Mesodermal cell (in vitro differentiated cells): ENCODE data around the gene ACTN4.

Source experiments
- H3K27ac ChIP-seq: 2 replicates; pipeline ENCODE4 v1.7.0; 2013; ENCODE audit warnings: mild to moderate bottlenecking, low read depth, low read length, moderate library complexity; ENCODE audit not compliant: severe bottlenecking
- H3K36me3 ChIP-seq: 2 replicates; pipeline ENCODE4 v1.7.1; 2013; ENCODE audit warnings: mild to moderate bottlenecking, low read length, moderate library complexity; ENCODE audit not compliant: control insufficient read depth, insufficient read depth
- H3K4me1 ChIP-seq: one replicate; pipeline ENCODE4 v1.7.1; 2013; ENCODE audit warnings: mild to moderate bottlenecking, low read length; ENCODE audit not compliant: insufficient read depth, control insufficient read depth, poor library complexity, severe bottlenecking
- H3K4me3 ChIP-seq: 2 replicates; pipeline ENCODE4 v1.7.0; 2013; ENCODE audit warnings: low read length, control low read depth, mild to moderate bottlenecking; ENCODE audit not compliant: insufficient read depth, poor library complexity, severe bottlenecking; ENCODE audit errors: extremely low read depth
- H3K9me3 ChIP-seq: 2 replicates; pipeline ENCODE4 v1.7.1; 2013; ENCODE audit warnings: mild to moderate bottlenecking, low read length, moderate library complexity; ENCODE audit not compliant: control insufficient read depth
- WGBS, 2 experiments: methylation state at CpG; one replicate each; pipeline ENCODE4 v1.1.5; 2013; ENCODE audit warnings: missing lambda C conversion rate in 2 of 2; ENCODE audit not compliant: insufficient coverage in 2 of 2; 5-methylcytosine and 5-hydroxymethylcytosine counted together

Gene ACTN4

DNA sequence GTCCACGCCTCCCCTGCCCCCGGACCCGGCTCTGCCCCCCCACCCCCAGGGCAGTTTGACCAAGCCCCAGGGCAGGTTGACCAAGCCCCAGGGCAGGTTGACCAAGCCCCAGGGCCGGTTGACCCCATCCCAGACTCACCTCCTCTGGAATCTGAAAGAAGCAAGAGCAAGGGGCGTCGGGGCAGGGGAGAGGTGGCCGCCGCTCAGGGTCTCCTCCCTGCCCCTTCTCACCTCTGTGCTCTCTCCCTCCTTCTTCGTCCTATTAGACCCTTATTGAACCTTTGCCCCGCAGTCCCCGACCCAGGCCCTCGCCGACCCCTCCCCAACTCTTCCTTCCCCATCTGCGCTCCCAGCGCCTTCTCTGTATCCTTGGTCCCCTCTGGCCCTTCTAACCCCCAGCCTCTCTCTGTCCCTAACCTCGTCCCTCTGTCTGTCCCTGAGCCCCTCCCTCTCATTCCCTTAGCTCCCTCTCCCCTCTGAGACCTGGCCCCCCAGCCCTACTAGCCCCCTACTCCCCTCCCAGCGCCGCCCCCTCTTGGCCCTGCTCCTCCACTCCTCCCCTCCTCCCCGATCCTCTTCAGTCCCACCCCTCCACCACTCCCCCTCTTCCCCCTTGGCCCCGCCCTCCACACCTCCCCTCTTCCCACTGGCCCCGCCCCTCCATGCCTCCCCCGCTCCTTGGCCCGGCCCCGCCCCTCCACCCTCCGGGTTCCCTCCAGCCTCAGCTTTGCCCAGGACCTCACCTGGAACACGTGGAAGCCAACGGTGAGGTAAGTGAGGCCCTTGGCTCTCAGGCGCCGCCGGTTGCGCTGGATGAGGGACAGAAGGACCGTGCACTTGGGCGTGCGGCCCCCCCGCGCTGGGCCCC is 89.2 kb downstream of the ACTN4 start:
- 8 to 11% methylated on average over 15 to 20 of the region's 36 CpGs for WGBS, 2 experiments
- H3K4me3 ChIP-seq = peak overlapping the region; percentile 36

DNA sequence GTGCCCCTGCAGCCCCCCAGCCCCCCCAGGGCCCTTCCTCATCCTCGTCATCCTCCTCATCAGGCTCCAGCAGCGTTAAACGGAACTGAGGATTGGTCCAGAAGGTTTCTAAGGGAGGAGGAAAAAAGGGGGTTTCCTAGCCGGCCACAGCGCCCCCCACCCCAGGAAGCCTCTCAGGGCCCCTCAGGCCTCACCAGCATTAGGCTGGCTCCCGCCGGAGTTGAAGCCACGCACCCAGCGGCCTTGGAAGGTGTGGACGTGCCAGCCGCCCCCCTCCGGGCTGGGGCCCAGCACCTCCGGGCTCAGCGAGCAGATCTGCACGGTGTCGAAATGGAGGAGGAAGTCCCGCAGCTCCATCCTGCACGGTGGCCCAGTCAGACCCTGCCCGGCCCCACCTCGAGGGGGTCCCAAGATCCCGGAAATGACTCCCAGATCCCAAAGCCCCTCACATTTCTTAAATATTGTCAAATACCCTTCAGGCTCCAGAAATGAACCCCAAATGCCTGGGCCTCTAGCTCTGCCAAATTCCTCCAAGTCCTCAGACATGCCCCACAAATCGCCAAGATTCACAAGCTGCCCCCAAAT is 89.9 kb downstream of the ACTN4 start:
- H3K4me1 ChIP-seq = peaks cover 15% of the 10 kb centered on the region
- no peak overlapping the region for H3K4me3 ChIP-seq
- no peaks in the 10 kb centered on the region for H3K36me3 ChIP-seq
- H3K27ac ChIP-seq = no peak overlapping the region
- no peaks in the 10 kb centered on the region for H3K9me3 ChIP-seq
- 82 to 86% methylated on average over 17 of the region's 22 CpGs for WGBS, 2 experiments

More for the DNA sequence above, 89.2 kb downstream of the ACTN4 start:
- Histone ChIP-seq H3K36me3 (peaks cover 7% of the 10 kb centered on the region), H3K9me3 (no peaks in the 10 kb centered on the region), H3K4me1 (peaks cover 15% of the 10 kb centered on the region), H3K27ac (no peak overlapping the region)

DNA sequence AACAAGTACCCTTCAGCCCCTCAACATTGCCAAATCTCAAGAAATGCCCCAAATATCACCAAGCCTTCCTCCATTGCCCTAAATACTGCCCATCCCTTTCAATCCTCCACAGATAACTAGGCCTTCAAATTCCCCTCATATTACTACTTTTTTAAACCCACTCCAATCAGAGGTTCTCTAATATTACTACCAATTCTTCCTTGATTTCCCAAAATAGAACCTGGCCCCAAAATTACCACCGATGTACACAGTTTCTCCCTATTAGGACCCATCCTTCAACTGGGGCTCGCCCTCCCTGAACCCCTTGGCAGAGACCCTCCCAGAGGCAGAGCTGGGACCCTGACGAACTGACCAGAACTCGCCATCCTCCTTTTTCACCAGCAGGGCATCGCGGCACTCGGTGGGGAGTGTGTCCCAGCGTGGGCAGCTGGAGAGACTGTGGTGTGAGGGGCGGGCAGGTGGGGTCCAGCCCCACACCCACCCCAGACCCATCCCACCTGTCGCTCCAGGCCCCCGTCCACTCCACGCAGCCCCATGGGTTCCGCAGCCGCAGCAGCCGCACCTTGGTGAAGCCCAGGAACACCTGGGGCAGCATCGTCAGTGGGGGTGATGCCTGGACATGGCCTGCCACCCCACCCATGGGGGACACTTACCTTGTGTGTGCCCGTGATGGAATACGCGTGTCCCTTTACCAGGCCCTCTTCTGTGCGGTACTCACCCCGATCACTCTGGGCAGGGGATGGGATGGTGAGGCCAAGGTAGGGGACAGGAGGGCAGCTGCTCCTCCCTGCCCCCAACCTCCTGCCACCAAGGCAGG is 90.7 kb downstream of the ACTN4 start:
- H3K36me3 ChIP-seq = no peaks in the 10 kb centered on the region
- no peaks in the 10 kb centered on the region for H3K9me3 ChIP-seq
- no peak overlapping the region for H3K27ac ChIP-seq
- 96% methylated on average over 12 to 15 of the region's 21 CpGs for WGBS, 2 experiments
- H3K4me1 ChIP-seq = peaks cover 15% of the 10 kb centered on the region
- no peak overlapping the region for H3K4me3 ChIP-seq

DNA sequence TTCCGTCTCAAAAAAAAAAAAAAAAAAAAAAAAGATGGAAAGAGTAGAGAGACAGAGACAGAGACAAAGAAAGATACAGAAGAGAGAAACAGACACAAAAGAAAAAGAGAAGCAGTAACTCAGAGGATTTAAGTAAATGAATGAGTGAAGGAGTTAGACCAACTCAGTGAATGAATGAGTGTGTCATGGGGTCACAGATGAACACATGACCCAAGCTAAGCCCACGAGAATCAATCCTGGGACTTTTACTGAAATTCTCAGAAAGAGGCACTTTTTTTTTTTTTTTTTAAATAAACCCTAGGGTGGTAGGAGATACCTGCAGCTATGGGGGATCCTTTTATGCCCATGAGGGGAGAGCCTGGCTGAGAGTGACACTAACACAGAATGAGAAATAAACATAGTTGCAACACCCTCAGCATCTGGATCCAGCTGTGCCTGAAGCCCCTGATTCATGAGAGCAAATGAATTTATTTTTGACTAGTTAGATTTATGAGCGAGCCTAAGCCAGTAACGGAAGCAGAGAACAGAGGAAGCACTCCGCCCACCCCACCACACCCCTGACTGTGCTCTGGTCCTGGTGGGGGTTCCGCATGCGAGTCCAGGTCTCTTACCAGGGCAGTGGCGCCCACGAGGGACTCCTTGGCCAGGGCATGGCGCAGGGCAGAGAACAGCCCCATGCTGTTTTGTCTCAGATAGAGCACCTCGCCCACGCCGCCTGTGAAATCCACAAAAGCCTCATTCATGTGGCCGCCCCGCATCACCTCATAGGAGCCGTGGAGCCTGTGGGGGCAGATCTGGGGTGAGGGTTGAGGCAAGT is 92.2 kb downstream of the ACTN4 start:
- H3K9me3 ChIP-seq = no peaks in the 10 kb centered on the region
- 94 to 99% methylated on average over 14 to 16 of the region's 16 CpGs for WGBS, 2 experiments

DNA sequence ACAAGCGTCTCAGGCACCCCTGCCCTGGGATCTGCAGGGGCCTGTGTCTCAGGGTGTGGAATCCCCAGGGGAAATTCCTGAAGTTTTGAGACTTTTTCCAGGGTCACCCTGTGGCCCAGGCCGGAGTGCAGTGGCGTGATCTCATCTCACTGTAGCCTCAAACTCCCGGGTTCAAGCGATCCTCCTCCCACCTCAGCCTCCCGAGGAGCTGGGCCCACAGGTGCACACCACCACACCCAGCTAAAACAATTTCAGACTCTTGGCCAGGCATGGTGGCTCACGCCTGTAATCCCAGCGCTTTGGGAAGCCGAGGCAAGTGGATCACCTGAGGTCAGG is 92.8 kb downstream of the ACTN4 start:
- 88 to 90% methylated on average over 6 to 8 of the region's 9 CpGs for WGBS, 2 experiments
- Histone ChIP-seq H3K4me1 (peaks cover 2% of the 10 kb centered on the region), H3K36me3 (no peaks in the 10 kb centered on the region), H3K4me3 (no peak overlapping the region), H3K9me3 (no peaks in the 10 kb centered on the region), H3K27ac (no peak overlapping the region)

More for the DNA sequence above, 92.2 kb downstream of the ACTN4 start:
- H3K4me3 ChIP-seq = no peak overlapping the region
- no peaks in the 10 kb centered on the region for H3K36me3 ChIP-seq
- peaks cover 3% of the 10 kb centered on the region for H3K4me1 ChIP-seq
- no peak overlapping the region for H3K27ac ChIP-seq

DNA sequence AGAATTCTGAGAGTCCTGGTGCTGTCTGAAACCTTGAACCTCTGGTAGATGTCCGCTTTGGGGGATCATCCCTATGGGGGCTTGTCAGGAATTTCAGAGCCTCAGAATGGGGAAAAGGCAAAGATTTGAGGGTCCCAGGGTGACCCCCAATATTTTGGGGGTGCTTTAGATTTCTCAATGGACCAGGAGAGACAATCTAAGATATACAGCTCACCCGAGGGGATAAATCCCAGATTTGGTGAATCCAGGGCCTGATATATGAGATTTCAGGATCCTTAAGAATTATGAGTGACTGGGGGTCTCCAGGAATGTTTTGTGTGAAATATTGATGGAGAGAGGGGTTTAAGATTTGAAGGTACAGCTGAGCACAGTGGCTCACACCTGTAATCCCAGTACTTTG is 93.5 kb downstream of the ACTN4 start:
- no peak overlapping the region for H3K4me3 ChIP-seq
- no peak overlapping the region for H3K27ac ChIP-seq
- 95 to 100% methylated on average over 2 of the region's 2 CpGs for WGBS, 2 experiments
- H3K9me3 ChIP-seq = no peaks in the 10 kb centered on the region
- H3K4me1 ChIP-seq = peaks cover 2% of the 10 kb centered on the region
- no peaks in the 10 kb centered on the region for H3K36me3 ChIP-seq

DNA sequence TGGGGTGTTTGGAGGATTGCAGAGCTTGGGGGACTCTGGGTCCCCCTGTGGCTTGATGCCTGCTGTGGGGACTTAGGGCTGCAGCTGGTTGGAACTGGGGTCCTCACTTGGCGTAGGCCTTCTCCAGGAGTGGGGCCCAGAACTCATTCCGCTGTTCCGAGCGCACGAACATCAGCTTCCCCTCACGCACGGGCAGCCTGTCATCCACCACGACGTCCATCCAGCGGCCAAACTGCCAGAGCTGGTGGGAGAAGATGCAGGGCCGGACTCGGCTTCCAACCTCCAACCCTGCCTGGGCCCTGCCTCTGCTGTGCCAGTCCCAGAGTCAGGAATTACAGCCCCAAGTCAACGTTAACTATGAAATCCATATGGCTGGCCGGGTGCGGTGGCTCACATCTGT is 94.2 kb downstream of the ACTN4 start:
- H3K27ac ChIP-seq = no peak overlapping the region

DNA sequence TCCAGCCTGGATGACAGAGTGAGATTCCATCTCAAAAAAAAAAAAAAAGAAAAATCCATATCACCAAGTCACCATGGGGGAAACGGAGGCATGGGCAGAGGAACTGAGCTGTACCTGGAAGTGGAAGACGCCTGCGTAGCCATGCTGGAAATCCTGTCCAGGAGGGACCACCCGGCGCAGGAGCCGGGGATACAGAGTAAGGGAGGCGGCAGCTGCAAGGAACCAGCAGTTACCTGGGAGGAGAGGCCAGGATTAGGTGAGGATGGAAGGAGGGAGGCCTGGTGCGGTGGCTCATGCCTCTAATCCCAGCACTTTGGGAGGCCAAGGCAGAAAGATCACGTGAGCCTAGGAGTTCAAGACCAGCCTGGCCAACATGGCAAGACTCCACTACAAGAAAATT is 94.8 kb downstream of the ACTN4 start:
- no peaks in the 10 kb centered on the region for H3K4me1 ChIP-seq
- no peak overlapping the region for H3K27ac ChIP-seq
- no peaks in the 10 kb centered on the region for H3K9me3 ChIP-seq
- WGBS, 2 experiments = 96 to 98% methylated on average over 4 to 9 of the region's 9 CpGs
- no peaks in the 10 kb centered on the region for H3K36me3 ChIP-seq
- no peak overlapping the region for H3K4me3 ChIP-seq

More for the DNA sequence above, 94.2 kb downstream of the ACTN4 start:
- Histone ChIP-seq H3K4me1 (peaks cover under 1% of the 10 kb centered on the region), H3K36me3 (no peaks in the 10 kb centered on the region), H3K4me3 (no peak overlapping the region), H3K9me3 (no peaks in the 10 kb centered on the region)
- 94 to 98% methylated on average over 15 of the region's 15 CpGs for WGBS, 2 experiments

DNA sequence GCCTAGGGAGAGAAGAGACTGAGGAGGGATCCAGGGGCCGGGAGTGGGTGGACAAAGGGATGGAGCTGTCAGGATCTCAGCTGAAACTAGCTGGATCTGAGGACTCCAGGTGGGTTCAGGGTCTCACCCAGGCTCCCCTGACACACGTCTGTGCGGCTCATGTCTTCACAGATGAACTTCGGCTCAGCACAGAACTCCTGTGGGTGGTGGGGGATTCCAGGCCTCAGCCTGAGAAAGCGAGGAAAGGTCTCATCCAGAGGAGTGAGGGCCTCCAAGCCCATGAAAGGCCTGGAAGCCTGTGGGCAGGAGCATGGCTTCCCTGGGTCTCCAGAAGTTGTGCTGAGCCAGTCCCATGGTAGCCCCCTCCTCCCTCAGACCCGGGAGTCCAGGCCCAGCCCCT is 95.5 kb downstream of the ACTN4 start:
- 87 to 98% methylated on average over 4 to 5 of the region's 6 CpGs for WGBS, 2 experiments
- Histone ChIP-seq H3K27ac (no peak overlapping the region), H3K4me3 (no peak overlapping the region), H3K9me3 (no peaks in the 10 kb centered on the region), H3K36me3 (no peaks in the 10 kb centered on the region), H3K4me1 (no peaks in the 10 kb centered on the region)
